Measurements from ENCODE around the gene ATP1B4. TPM values are rescaled to one million over a fixed set of nuclear protein-coding genes. Genes with fewer than 3 reads are reported as not detected.

ATP1B4 gene
- total and polyA plus RNA-seq, 12 donors: 0.11 to 4.6 (median 0.72) TPM; not detected in 4

- no peak for TF ChIP-seq CTCF (IDR thresholded peaks at IDR 0.05)
- ATAC-seq (no peak), DNase-seq (no peak)
- intact Hi-C loops (cut with DNase I): no loop called here
- WGBS, 2 donors: 69 to 74% methylated on average over 3 of the region's 3 CpGs
- Histone ChIP-seq H3K9me3 (no peaks in the 10 kb centered on the region), H3K4me3 (no peak overlapping the region), H3K4me1 (no peaks in the 10 kb centered on the region), H3K27ac (no peak overlapping the region), H3K27me3 (peaks cover 0 to 36% (median 0%) of the 10 kb centered on the region in 7 donors), H3K36me3 (no peaks in the 10 kb centered on the region)
These were observed 5.8 kb upstream of the ATP1B4 start for GRCh38 chrX:120356084-120356483.

GRCh38 chrX:120357186-120357585 is 4.7 kb upstream of the ATP1B4 start:
- intact Hi-C loops (cut with DNase I): no loop called here
- Histone ChIP-seq H3K4me3 (no peak overlapping the region), H3K4me1 (no peaks in the 10 kb centered on the region), H3K9me3 (no peaks in the 10 kb centered on the region), H3K36me3 (no peaks in the 10 kb centered on the region), H3K27ac (no peak overlapping the region), H3K27me3 (peaks cover 0 to 39% (median 0%) of the 10 kb centered on the region in 7 donors)
- WGBS, 2 donors: 67 to 77% methylated on average over 2 of the region's 2 CpGs
- ATAC-seq (no peak), DNase-seq (no peak)
- TF ChIP-seq CTCF (IDR thresholded peaks at IDR 0.05): no peak

GRCh38 chrX:120358737-120359456 is 3.0 kb upstream of the ATP1B4 start:
- Histone ChIP-seq H3K27ac (no peak overlapping the region), H3K4me1 (no peaks in the 10 kb centered on the region), H3K9me3 (no peaks in the 10 kb centered on the region), H3K27me3 (peaks cover 0 to 55% (median 0%) of the 10 kb centered on the region in 7 donors), H3K36me3 (no peaks in the 10 kb centered on the region), H3K4me3 (no peak overlapping the region)
- no peak for TF ChIP-seq CTCF (IDR thresholded peaks at IDR 0.05)
- no peak for DNase-seq
- no peak for ATAC-seq
- WGBS, 2 donors: 84 to 88% methylated on average over 7 of the region's 7 CpGs
- intact Hi-C loops (cut with DNase I): no loop called here

- TF ChIP-seq CTCF (IDR thresholded peaks at IDR 0.05): peak in 7 of 9 donors; percentile 35 to 54 (median 44)
- intact Hi-C loops (cut with DNase I): loop anchor here in 2 of 10 donors (10.0 kb wide), 1 partner anchor 89 kb away; no protein-coding TSS in a partner anchor
- peaks cover 0 to 16% (median 0%) of the 10 kb centered on the region in 9 donors for H3K4me1 ChIP-seq
- peaks cover 0 to 28% (median 0%) of the 10 kb centered on the region in 7 donors for H3K27me3 ChIP-seq
- peak; percentile 29 to 38 for DNase-seq
- peak in 5 of 8 donors; percentile 50 to 79 (median 62) for ATAC-seq
- 13 to 21% methylated on average over 2 of the region's 2 CpGs for WGBS, 2 donors
- no peaks in the 10 kb centered on the region for H3K36me3 ChIP-seq
- no peaks in the 10 kb centered on the region for H3K9me3 ChIP-seq
- H3K27ac ChIP-seq: peak overlapping the region in 2 of 10 donors; percentile 5 to 31
- H3K4me3 ChIP-seq: no peak overlapping the region
These were observed 3.4 kb downstream of the ATP1B4 start for GRCh38 chrX:120365320-120365719.
